Measurements from ENCODE around the gene MYMK. TPM values are rescaled to one million over a fixed set of nuclear protein-coding genes. Genes with fewer than 3 reads are reported as not detected.

MYMK gene
- total RNA-seq, 4 donors from 2014 or later: not detected

DNA sequence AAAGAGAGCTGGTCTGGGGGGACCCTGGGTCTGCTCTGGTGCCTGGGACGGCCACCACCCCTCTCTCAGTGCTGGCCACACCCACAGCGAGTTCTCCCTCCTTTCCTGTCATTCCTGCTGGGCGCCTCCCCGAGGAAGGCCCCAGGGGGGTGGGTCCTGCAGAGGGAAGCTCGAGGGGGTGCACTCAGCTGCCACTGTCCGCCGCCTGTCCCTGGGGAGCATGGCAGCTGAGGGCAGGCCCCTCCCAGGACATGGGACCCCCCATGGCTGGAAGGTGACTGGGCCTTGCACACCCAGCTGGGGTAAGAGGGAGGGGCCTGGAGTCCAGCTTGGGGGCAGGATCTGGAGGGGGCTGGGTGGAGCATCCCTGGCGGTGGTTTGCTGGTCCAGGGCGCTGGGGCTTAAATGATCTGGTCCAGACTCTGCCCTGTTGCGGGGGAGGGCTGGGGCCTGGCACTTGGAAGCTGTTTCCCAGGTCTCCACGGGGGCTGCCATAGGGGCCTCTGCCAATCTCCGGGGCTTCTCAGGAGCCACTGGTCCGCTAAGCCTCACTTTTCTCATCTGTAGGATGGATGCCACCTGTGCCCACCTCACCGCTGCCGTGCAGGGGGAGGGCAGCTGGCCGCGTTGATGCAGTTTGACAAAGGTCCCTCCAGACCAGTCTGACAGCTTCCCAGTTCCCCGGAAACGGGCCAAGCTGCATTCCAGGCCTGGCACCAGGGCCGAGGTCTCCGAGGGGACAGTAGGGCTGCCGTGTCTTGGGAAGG is 39.9 kb downstream of the MYMK start:
- Histone ChIP-seq H3K4me3 (no peak overlapping the region), H3K9me3 (no peaks in the 10 kb centered on the region), H3K4me1 (no peaks in the 10 kb centered on the region), H3K36me3 (no peaks in the 10 kb centered on the region), H3K27me3 (no peaks in the 10 kb centered on the region), H3K27ac (no peak overlapping the region)
- no peak for DNase-seq
- TF ChIP-seq, protein P1, sequence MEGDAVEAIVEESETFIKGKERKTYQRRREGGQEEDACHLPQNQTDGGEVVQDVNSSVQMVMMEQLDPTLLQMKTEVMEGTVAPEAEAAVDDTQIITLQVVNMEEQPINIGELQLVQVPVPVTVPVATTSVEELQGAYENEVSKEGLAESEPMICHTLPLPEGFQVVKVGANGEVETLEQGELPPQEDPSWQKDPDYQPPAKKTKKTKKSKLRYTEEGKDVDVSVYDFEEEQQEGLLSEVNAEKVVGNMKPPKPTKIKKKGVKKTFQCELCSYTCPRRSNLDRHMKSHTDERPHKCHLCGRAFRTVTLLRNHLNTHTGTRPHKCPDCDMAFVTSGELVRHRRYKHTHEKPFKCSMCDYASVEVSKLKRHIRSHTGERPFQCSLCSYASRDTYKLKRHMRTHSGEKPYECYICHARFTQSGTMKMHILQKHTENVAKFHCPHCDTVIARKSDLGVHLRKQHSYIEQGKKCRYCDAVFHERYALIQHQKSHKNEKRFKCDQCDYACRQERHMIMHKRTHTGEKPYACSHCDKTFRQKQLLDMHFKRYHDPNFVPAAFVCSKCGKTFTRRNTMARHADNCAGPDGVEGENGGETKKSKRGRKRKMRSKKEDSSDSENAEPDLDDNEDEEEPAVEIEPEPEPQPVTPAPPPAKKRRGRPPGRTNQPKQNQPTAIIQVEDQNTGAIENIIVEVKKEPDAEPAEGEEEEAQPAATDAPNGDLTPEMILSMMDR (IDR thresholded peaks at IDR 0.05): no peak
- TF ChIP-seq POLR2A (IDR thresholded peaks at IDR 0.05): no peak
- intact Hi-C loops (cut with DNase I; ENCODE audit: low total_unique reads): loop anchor here (5.0 kb wide), 2 partner anchors 78 to 298 kb away; no protein-coding TSS in a partner anchor

DNA sequence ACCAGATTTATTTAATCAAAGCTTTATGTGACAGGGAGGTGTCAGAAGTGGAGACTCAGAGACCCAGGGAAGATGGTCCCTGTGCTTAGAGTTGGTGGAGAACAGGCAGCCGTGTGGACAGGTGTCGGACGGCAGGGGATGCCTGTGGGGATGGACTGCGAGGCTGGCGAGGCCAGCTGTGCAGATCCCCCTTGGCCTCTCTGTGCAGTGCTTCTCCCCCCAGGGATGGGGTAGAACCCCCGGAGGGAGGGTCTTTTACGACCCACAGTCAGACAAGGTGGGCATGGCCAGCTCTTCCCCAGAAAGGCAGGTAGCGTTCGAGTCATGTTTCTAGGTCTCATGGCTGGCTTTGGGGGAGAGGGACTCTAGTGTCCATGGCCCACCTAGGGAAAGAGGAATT is 41.1 kb downstream of the MYMK start:
- intact Hi-C loops (cut with DNase I; ENCODE audit: low total_unique reads): no loop called here
- no peaks in the 10 kb centered on the region for H3K9me3 ChIP-seq
- no peaks in the 10 kb centered on the region for H3K27me3 ChIP-seq
- H3K4me3 ChIP-seq: no peak overlapping the region
- H3K36me3 ChIP-seq: no peaks in the 10 kb centered on the region
- H3K27ac ChIP-seq: no peak overlapping the region
- no peak for DNase-seq
- H3K4me1 ChIP-seq: peaks cover 0 to 3% of the 10 kb centered on the region in 2 donors
- TF ChIP-seq POLR2A (IDR thresholded peaks at IDR 0.05): no peak
- TF ChIP-seq, protein P1 (IDR thresholded peaks at IDR 0.05): no peak

DNA sequence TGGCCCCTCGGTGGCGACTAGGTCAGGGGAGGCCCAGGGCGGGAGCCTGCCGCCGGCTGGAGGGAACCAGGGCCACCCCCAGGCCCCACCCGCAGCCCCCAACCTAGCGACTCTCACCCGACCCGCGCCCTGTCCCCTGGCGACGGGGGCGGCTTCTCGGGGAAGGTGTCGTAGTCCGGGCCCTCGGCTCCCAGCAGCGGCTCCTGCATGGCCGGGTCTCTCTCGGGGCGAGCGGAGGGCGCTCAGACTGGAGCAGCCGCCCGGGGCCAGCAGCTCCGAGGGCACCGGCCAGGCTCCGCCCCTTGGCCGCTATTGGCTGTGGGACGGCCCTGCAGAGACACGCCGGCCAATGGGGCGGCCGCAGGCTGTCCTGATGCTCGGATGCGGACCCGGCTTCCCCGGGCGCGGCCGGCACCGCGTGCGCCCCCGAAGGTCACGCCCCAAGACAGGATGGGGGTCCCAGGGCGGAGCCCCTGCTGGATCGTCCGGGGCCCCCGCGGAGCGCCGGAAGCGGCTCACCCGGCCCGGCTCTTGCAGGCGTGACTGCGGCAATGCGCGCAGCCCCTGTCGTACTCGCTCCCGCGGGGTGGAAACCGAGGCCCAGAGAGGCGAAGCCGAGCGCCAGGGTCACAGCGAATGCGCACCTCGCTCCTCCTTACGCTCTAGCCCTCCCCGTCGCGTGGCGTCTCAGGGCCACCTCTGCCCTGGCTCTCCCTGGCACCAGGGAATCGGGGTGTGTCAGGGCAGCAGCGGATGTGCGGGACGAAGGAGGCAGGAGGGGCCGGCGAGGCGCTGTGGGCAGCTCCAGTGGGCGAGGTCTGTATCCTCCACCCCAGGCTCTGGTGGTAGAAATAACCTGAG is 45.7 kb downstream of the MYMK start, which contains the start of gene SLC2A6:
Gene SLC2A6 (minus strand): TSS at position 249 of the 861 bp plus-strand sequence. CDS start 40 bp downstream, at position 209.
- no peaks in the 10 kb centered on the region for H3K36me3 ChIP-seq
- TF ChIP-seq, protein P1 (IDR thresholded peaks at IDR 0.05): no peak
- TF ChIP-seq POLR2A (IDR thresholded peaks at IDR 0.05): peak in 1 of 2 donors; percentile 28
- peak within 1 kb of the TSS; percentile 33 to 42 for H3K4me3 ChIP-seq
- H3K9me3 ChIP-seq: no peaks in the 10 kb centered on the region
- intact Hi-C loops (cut with DNase I; ENCODE audit: low total_unique reads): no loop called here
- DNase-seq: peak; percentile 75 to 84
- H3K27ac ChIP-seq: peak within 1 kb of the TSS; percentile 57 to 58
- no peaks in the 10 kb centered on the region for H3K27me3 ChIP-seq
- peaks cover 0 to 5% of the 10 kb centered on the region in 2 donors for H3K4me1 ChIP-seq

DNA sequence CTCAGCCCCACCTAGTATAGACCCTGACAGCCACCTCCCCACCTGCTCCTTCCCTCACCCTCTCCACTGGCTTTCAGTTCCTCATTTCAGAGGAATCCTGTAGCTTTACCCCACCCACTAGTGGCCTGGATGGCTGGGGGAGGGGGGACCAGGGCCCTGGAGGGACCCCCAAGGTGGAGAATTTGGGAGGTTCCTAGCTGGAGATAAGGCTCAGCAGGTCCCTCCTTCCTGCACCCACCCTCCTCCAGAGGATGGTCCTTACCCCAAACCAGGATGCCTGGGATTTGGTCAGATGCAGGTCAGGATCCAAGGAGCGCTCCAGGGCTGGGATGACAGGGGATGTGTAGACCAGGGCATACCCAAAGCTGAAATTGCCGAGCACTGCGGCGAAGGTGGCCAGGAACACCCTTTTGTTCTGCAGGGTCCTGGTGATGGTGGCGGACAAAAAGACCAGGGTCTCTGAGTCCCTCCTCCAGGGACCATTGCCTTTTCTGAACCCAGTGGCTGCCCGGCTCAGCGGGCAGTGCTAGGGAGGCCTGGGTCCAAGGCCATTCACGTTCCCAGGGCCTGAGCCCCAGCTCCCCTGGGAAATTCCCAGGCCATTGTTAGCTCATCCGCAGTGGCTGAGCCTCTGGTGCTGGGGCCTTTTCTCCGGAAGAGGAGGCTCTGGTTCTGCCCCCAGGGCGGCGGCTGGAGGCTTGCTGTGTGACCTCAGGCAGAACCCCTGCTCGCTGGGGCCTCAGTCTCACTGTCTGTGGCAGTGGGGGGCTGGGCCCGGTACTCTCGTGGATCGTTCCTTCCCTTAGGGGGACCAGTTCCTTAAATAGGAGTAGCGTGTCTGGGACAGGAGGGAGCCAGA is 46.5 kb downstream of the MYMK start:
- H3K27ac ChIP-seq: peak overlapping the region; percentile 57 to 58
- no peak for TF ChIP-seq POLR2A (IDR thresholded peaks at IDR 0.05)
- TF ChIP-seq, protein P1 (IDR thresholded peaks at IDR 0.05): no peak
- no peaks in the 10 kb centered on the region for H3K27me3 ChIP-seq
- H3K4me3 ChIP-seq: peak overlapping the region; percentile 33 to 42
- no peak for DNase-seq
- H3K36me3 ChIP-seq: no peaks in the 10 kb centered on the region
- H3K9me3 ChIP-seq: no peaks in the 10 kb centered on the region
- H3K4me1 ChIP-seq: peaks cover 0 to 5% of the 10 kb centered on the region in 2 donors
- intact Hi-C loops (cut with DNase I; ENCODE audit: low total_unique reads): no loop called here

All from uterus (tissue), 4 donors.